T47D (cell line): ENCODE results near the gene CCDC150.
"Not testable (repeated sequence)": the region's sequence is repeated elsewhere in the genome, so short reads cannot be mapped to it uniquely, and the experiment has no call there.

Source experiments
- DNase-seq, 2 experiments: peaks; one replicate each; pipeline versions ENCODE4 v3.0.0 to v3.0.0-alpha.2; 2011 to 2012; ENCODE audit warnings: low read depth in 1 of 2, low spot score in 1 of 2
- JUND ChIP-seq: IDR thresholded peaks from 2 replicates; pipeline ENCODE4 v1.6.1; 2012; ENCODE audit warnings: low read depth
- in situ Hi-C: cut with HindIII; loops from 2 replicates; pipeline ENCODE4 v1.10.0; 2016; ENCODE audit warnings: low sequenced_read_pairs, low pct_unique_long_range_greater_than_20kb

Gene CCDC150

DNA sequence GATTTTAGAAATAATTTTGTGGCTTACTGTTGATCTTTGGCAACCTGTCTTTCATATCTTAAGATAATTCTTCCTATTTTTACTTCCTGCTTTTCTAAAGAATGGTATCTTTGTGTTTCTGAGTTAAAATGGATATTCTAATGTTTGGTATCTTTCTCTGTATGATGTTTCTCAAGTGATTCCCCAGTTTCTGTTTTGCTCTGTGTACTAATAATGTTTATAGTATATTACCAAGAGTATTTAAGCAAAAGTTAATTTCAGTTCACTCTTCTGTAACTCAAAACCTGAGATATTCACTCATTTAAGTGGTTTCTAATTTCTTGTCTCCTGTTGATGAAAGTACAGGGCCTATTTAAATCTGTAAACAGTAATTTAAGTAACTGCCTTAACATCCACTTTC, 58.3 kb downstream of the CCDC150 start:
- in situ Hi-C loops, result no loop called here
- no peak for TF ChIP-seq JUND
- no peak for DNase-seq

DNA sequence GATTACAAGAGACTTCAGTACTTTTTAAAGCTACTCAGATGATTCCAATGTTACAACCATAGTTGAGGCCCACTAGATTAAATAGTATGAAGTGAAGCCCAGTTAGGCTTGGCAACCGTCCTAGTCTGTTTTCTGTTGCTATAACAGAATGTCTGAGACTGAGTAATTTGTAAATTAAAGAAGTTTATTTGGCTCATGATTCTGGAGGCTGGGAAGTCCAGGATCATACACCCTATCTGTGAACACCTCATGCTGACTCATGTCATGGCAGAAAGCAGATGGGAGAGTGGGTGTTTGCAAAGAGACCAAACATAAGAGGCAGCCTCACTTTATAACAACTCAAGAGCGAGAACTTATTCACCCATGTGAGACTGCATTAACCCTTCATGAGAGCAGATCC, 63.1 kb downstream of the CCDC150 start:
- in situ Hi-C loops, result no loop called here
- no peak for DNase-seq
- TF ChIP-seq JUND, result no peak

DNA sequence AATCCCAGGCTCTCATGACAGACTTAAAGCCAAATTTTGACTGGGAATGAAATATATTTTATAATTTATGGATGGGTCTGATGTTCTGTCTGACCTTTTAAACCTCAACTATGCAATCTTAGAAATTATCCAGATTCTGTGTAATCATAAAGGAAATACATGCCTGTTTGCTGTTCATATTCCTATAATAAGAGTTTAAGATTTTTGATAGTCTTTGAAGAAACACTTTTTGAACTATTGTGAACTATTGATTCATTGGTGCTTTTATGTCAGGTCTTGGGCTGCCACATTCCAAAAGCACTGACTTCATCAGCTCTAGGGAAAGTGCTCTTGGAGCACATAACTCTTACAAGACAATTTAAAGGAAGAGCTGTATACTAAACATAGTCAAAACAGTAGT, 64.2 kb downstream of the CCDC150 start:
- no peak for TF ChIP-seq JUND
- in situ Hi-C loops, result no loop called here
- no peak for DNase-seq

DNA sequence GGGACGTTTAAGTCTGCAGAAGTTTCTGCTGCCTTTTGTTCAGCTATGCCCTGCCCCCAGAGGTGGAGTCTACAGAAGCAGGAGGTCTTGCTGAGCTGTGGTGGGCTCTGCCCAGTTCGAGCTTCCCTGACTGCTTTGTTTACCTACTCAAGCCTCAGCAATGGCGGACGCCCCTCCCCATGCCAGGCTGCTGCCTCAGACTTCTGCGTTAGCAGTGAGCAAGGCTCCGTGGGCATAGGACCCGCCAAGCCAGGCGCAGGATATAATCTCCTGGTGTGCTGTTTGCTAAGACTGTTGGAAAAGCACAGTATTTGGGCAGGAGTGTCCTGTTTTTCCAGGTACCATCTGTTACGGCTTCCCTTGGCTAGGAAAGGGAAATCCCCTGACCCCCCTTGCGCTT, 70.5 kb downstream of the CCDC150 start:
- in situ Hi-C loops, DNase-seq: not testable (repeated sequence)

DNA sequence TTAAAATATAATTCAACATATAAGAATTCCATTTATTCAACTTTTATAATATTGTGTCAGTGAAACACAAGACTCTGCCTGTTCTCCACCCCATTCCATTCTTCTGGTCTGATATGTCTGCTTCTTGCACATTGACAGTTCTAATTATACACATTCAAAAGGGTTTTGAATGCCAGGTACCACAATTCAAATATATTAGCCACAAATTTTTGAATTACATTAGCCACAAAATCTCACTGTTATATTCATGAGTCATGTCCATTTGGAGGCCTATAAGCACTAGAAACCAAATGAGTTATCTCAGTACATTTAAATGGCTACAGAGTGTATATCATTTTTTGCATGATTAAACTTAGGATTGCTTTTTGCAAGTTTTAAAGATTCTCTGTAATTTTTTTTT, 72.1 kb downstream of the CCDC150 start:
- TF ChIP-seq JUND, result no peak
- in situ Hi-C loops, result no loop called here
- DNase-seq, result no peak

DNA sequence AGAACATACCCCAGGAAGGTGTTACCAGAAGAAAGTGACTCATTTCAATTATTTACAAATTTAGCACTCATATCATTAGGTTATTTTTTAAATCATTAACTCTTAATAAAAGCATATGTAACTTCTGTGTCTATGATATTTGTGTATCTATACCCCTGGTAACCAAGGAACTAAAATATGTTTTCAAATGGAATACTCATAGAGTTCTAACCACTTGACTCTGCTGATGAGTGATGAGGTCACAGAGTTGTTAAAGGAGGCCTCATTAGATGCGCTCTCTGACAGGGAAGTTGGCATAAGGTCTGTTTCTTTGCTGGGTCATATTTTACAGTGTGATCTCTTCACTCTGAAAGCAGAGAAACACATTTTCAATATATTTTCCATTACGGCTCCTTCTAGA, 73.4 kb downstream of the CCDC150 start:
- TF ChIP-seq JUND, result no peak
- in situ Hi-C loops, result no loop called here
- DNase-seq, result no peak

DNA sequence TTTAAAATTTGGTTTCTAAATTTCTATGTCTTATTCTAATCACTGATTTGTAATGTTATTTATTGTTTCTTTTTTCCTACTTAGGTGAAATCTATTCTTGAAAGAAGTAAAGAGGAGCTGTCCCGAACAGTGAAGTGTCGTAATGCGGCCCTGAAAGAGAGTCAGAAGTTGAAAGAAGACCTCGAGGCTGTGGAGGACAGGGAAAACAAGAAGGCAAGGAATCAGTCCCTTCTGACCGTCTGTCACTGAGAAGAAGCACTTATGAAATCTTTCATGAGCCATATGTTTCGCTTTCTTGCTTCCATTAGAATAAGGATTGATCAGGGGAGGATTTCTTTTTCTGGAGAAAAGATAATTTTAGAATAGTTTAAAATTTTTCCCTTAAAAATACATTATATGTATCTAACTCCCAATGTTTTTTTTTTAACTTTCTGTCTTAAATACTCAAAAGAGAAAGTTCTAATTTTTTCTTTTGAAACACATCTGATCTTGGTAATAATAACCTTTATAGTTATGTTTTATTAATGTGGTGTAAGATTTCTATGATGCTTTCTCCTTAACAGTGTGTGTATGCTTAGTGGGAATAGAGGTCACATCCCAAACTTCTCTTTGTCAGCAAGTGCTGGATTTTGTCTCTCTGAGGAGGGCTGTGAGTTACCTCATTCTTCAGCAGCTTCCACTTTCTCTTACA, 79.0 kb downstream of the CCDC150 start:
- TF ChIP-seq JUND, result no peak
- no peak for DNase-seq
- in situ Hi-C loops, result no loop called here

DNA sequence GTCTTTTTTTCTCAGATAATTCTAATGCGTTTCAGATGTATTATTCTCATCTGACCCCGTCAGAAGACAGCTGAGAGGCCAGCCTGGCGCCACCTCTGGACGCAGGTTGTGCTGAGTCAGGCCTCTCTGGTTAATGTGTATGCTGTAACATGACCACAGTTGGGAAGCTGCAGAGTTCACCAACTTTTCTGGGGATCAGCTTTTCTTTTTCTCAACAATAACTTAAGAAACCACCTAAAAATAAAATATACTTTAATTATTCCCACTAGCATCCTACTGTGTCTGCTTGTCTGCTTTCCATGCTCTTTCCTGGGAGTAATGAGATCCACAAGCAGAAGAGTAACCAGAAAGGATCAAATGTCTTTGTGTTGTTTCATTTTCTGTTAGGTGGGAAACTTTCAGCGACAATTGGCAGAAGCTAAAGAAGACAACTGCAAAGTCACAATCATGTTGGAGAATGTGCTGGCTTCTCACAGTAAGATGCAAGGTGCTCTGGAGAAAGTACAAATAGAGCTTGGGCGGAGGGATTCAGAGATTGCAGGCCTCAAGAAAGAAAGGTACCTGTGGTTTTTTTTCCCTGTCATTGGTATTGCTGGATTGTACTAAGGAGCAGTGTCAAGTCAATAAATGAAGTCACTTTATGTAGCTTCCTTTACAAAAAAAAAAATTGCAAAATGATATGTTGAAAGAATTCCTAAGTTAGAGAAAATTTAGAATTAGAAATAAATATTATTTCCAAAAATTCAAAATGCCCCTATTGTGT, 79.8 kb downstream of the CCDC150 start:
- no peak for DNase-seq
- TF ChIP-seq JUND, result no peak
- in situ Hi-C loops, result no loop called here

DNA sequence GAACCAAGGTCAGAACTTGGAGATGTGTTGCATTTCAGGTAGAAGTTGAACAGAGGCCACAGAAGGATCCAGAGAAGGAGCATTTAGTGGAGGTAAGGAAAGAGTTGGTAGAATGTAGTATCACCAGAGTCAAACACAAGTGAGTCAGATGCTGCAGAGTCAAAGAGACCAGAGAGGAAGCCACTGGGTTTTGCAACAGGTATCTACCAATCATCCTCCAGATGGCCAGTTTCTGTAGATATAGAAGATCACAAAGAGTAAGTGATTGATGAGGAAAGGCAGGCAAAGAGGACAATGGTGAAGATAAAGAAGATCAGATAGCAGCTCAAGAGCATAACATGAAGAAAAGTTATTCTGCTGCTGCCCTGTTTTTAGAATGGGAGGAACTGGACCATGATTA, 84.1 kb downstream of the CCDC150 start:
- DNase-seq, result no peak
- TF ChIP-seq JUND, result no peak
- in situ Hi-C loops, result no loop called here

DNA sequence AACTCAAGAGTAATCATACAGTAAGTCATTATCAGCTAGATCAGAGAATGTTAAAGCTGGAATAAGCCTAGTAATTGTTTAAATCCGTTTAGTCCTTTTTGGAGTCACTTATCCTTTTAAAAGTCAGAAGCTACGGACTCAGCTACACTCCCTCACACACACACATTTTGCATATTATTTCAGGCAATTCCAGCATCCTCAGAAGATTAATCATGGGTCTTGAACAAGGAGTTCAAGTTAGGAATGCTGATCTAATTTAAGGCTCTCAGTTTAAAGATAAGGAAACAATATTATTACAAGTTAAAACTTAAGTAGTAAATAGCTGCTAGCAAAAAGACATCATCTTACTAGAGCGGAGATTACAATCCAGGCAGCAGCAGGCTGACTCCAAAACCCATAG, 85.7 kb downstream of the CCDC150 start:
- in situ Hi-C loops, result no loop called here
- TF ChIP-seq JUND, result no peak
- DNase-seq, result no peak

DNA sequence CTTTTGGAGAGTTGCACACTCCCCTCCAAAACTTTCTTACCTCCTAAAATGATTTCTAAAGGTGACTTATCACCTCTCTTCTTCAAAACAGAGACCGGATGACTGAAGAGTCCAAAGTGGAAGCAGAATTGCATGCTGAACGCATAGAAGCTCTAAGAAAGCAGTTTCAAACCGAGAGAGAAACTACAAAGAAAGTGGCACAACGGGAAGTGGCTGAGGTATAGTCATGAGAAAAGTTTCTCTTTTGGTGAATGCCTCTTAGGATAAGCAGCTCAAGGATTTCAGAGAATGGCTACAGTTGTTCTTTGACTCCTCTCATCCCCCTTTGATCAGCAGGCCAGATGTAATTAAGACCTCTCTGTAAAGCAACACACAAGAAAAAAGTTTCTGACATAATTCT, 86.4 kb downstream of the CCDC150 start:
- no peak for DNase-seq
- TF ChIP-seq JUND, result no peak
- in situ Hi-C loops, result no loop called here

DNA sequence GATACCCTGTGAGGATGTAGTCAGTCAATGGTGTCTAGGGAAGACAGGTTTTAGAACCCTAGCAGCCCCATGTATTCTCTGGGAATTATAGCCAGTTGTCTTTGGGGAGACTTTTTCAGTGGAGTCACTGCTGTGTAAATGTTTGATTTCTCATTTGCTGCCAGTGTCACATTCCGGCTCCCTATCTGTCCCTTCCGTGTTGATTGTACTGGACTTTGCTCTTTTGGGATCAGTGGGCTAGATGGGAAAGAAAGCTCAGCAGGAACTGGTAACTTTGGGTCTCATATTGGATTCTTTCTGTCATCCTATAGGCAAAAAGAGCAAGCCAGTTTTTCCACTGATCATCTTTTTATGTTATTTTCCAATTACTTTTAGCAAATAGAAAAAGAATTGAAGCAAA, 89.9 kb downstream of the CCDC150 start:
- in situ Hi-C loops, result no loop called here
- TF ChIP-seq JUND, result no peak
- DNase-seq, result no peak

DNA sequence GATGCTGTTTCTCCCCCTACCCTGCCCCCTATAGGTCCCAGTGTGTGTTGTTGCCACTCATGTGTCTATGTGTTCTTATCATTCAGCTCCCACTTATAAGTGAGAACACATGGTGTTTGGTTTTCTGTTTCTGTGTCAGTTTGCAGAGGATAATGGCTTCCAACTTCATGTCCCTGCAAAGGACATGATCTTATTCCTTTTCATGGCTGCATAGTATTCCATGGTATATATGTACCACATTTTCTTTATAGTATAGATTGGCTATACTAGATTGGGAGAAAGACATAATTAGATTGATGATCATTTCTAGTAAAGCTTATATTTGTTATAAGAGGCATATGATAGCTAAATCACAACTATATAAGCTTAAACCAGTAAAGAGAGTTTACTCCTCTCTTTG, 97.1 kb downstream of the CCDC150 start:
- in situ Hi-C loops, DNase-seq: not testable (repeated sequence)

DNA sequence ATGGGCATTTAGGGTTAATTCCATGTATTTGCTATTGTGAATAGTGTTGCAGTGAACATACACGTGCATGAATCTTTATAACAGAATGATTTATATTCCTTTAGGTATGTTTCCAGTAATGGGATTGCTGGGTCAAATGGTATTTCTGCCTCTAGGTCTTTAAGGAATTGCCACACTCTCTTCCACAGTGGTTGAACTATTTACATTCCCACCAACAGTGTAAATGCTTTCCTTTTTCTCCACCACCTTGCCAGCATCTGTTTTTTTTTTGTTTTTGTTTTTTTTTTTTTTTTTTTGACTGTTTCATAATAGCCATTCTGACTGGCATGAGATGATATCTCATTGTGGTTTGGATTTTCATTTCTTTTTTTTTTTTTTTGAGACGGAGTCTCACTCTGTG, 97.5 kb downstream of the CCDC150 start:
- DNase-seq, result no peak
- in situ Hi-C loops, result no loop called here
- TF ChIP-seq JUND, result no peak
